ENCODE results near the gene SEMA7A.

DNA sequence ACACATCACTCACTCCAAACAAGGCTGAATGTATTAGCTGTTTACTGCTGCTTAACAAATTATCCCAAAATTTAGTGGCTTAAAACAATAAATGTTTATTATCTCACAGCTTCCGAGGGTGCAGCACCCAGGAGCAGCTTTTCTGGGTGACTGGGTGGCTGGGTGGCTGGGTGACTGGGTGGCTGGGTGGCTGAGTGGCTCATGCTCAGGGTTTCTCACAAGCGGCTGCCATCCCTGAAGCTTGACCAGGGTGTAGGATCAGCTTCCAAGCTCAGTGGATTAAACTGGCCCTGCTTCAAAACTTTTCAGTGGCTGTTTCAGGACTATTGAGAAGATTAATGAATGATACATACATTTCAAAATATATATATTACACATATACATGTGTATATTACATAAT is 64.0 kb downstream of the SEMA7A start:
- no peak for TF ChIP-seq POLR2AphosphoS5 (IDR thresholded peaks at IDR 0.05; ENCODE audit: low read depth, low read length)
- TF ChIP-seq TAF1 (IDR thresholded peaks at IDR 0.05; ENCODE audit: low read depth, low read length): no peak
- no peak for TF ChIP-seq POLR2A (IDR thresholded peaks at IDR 0.05; ENCODE audit: low read depth, low read length)
